ENCODE measurements around the gene PRIMA1. TPM values are rescaled to one million over a fixed set of nuclear protein-coding genes. Genes with fewer than 3 reads are reported as not detected.

Gene PRIMA1
- total RNA-seq, 1 donor from 2014 or later, result not detected

- TF ChIP-seq, protein P1, sequence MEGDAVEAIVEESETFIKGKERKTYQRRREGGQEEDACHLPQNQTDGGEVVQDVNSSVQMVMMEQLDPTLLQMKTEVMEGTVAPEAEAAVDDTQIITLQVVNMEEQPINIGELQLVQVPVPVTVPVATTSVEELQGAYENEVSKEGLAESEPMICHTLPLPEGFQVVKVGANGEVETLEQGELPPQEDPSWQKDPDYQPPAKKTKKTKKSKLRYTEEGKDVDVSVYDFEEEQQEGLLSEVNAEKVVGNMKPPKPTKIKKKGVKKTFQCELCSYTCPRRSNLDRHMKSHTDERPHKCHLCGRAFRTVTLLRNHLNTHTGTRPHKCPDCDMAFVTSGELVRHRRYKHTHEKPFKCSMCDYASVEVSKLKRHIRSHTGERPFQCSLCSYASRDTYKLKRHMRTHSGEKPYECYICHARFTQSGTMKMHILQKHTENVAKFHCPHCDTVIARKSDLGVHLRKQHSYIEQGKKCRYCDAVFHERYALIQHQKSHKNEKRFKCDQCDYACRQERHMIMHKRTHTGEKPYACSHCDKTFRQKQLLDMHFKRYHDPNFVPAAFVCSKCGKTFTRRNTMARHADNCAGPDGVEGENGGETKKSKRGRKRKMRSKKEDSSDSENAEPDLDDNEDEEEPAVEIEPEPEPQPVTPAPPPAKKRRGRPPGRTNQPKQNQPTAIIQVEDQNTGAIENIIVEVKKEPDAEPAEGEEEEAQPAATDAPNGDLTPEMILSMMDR (IDR thresholded peaks at IDR 0.05), result no peak
- H3K9me3 Mint-ChIP-seq (ENCODE audit: low read depth), result no peaks in the 10 kb centered on the region
- H3K4me3 Mint-ChIP-seq (ENCODE audit: unreplicated experiment), result no peak overlapping the region
- no peak overlapping the region for H3K27ac Mint-ChIP-seq (ENCODE audit: unreplicated experiment)
- H3K4me1 Mint-ChIP-seq (ENCODE audit: low read depth), result no peaks in the 10 kb centered on the region
- H3K36me3 Mint-ChIP-seq (ENCODE audit: low read depth), result no peaks in the 10 kb centered on the region
- H3K27me3 Mint-ChIP-seq (ENCODE audit: low read depth), result peaks cover 14% of the 10 kb centered on the region
- DNase-seq (ENCODE audit: low spot score), result no peak
These were observed 105.8 kb downstream of the PRIMA1 start for GRCh38 chr14:93682459-93682858.

DNA sequence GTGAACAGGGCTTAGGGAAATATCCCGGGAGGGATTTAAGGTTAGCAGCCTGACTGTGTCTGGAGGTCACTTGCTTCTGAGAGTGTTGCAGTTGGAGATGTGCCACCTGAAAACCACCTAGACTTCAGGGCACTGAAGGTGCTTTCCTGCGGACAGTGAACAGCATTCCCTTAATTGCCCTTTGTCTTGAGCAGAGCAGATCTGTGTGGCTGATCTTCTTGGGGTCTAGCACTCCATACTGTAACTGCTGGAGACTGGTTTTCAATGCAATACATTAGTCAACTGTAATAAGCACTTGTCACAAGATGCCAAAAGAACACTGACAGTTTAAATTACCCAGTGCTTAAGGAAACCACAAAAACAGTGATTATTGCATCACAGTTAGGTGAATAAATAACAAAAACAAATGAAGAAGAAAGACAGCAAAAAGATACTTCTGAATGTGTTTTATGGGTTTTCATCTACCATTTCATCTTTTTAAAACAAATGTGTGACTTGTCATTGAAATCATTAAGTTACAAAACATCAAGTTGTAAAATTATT is 111.8 kb downstream of the PRIMA1 start:
- no peak for DNase-seq (ENCODE audit: low spot score)
- TF ChIP-seq, protein P1 (IDR thresholded peaks at IDR 0.05), result no peak
- Mint-ChIP-seq H3K9me3 (ENCODE audit: low read depth) (no peaks in the 10 kb centered on the region), H3K4me3 (ENCODE audit: unreplicated experiment) (no peak overlapping the region), H3K36me3 (ENCODE audit: low read depth) (no peaks in the 10 kb centered on the region), H3K4me1 (ENCODE audit: low read depth) (no peaks in the 10 kb centered on the region), H3K27me3 (ENCODE audit: low read depth) (peaks cover 5% of the 10 kb centered on the region), H3K27ac (ENCODE audit: unreplicated experiment) (no peak overlapping the region)

DNA sequence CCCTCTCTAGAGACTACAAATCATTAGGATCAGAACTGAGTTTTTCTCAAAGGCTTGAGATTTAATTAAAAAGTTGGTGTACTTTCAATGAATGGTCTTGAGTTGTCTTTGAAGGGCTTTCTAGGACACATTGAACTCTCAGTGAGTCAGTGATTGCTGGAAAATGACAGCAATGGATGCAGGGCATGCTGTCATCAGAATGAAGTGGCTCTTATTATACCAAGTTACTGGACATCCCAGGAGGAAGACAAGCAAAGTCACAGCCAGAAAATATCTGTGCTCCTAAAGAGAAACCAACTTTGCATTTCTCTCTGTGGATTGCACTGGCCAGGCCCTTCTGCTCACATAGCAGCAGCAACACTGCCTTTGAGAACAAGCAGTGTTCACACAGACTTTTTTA is 112.6 kb downstream of the PRIMA1 start:
- DNase-seq (ENCODE audit: low spot score), result no peak
- Mint-ChIP-seq H3K36me3 (ENCODE audit: low read depth) (no peaks in the 10 kb centered on the region), H3K9me3 (ENCODE audit: low read depth) (no peaks in the 10 kb centered on the region), H3K4me1 (ENCODE audit: low read depth) (no peaks in the 10 kb centered on the region), H3K4me3 (ENCODE audit: unreplicated experiment) (no peak overlapping the region), H3K27ac (ENCODE audit: unreplicated experiment) (no peak overlapping the region), H3K27me3 (ENCODE audit: low read depth) (peaks cover 5% of the 10 kb centered on the region)
- TF ChIP-seq, protein P1 (IDR thresholded peaks at IDR 0.05), result no peak

DNA sequence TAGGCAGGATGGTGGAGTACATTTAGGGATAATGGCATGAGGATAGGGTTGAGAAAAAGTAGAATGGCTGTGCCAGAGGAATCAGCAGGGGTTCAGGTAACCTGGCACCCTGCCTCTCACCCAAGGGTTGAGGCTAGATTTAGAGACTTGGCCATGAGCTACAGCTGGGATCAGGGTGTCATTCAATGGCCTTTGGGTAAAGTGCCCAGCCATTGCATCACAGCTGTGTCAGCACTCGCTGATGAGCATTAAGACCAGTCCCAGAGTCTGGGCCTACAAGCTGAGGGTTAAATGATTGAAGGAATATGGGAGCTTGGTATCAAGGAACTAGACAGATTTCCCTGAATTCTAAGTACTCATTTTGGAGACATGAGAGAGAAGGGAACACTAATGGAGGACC is 113.9 kb downstream of the PRIMA1 start:
- no peak overlapping the region for H3K4me3 Mint-ChIP-seq (ENCODE audit: unreplicated experiment)
- H3K27ac Mint-ChIP-seq (ENCODE audit: unreplicated experiment), result no peak overlapping the region
- DNase-seq (ENCODE audit: low spot score), result no peak
- no peaks in the 10 kb centered on the region for H3K4me1 Mint-ChIP-seq (ENCODE audit: low read depth)
- TF ChIP-seq, protein P1 (IDR thresholded peaks at IDR 0.05), result no peak
- H3K9me3 Mint-ChIP-seq (ENCODE audit: low read depth), result no peaks in the 10 kb centered on the region
- peaks cover 5% of the 10 kb centered on the region for H3K27me3 Mint-ChIP-seq (ENCODE audit: low read depth)
- no peaks in the 10 kb centered on the region for H3K36me3 Mint-ChIP-seq (ENCODE audit: low read depth)

- TF ChIP-seq, protein P1 (IDR thresholded peaks at IDR 0.05), result no peak
- H3K27ac Mint-ChIP-seq (ENCODE audit: unreplicated experiment), result no peak overlapping the region
- DNase-seq (ENCODE audit: low spot score), result no peak
- H3K4me3 Mint-ChIP-seq (ENCODE audit: unreplicated experiment), result no peak overlapping the region
- peaks cover 3% of the 10 kb centered on the region for H3K27me3 Mint-ChIP-seq (ENCODE audit: low read depth)
- no peaks in the 10 kb centered on the region for H3K36me3 Mint-ChIP-seq (ENCODE audit: low read depth)
- no peaks in the 10 kb centered on the region for H3K4me1 Mint-ChIP-seq (ENCODE audit: low read depth)
- H3K9me3 Mint-ChIP-seq (ENCODE audit: low read depth), result peaks cover 30% of the 10 kb centered on the region
These were observed 118.7 kb downstream of the PRIMA1 start for GRCh38 chr14:93669632-93670031.

Other genes with a start within 250 kb of the PRIMA1 start
- not detected in 3 replicates for gene FAM181A, start 138.9 kb upstream of the PRIMA1 start, total RNA-seq
- 0.67 to 1.2 TPM in 2 of 3 replicates, not detected in the other for gene ASB2, start 188.1 kb upstream of the PRIMA1 start, total RNA-seq
- not detected in 3 replicates for gene CCDC197, start 208.8 kb upstream of the PRIMA1 start, total RNA-seq
- 0.99 to 2.1 TPM (median 1.9 TPM) in 3 replicates for gene OTUB2, start 237.9 kb upstream of the PRIMA1 start, total RNA-seq

All from chondrocyte (in vitro differentiated cells).